SK-N-SH (cell line): ENCODE data around the gene GSTM1. TPM values are rescaled to one million over a fixed set of nuclear protein-coding genes. Genes with fewer than 3 reads are reported as not detected.

Experiments used
- CTCF ChIA-PET: fragments of 300-600, 350-600 bp; formaldehyde crosslinking; extraction: SDS; loops from one replicate; lab custom pipeline; 2021; lab: Yijun Ruan, JAX
- POLR2A ChIA-PET: fragments of 350-600 bp; sonication (Branson Sonifier 250); formaldehyde crosslinking; extraction: SDS; loops from one replicate; lab custom pipeline; 2020; ENCODE audit warnings: antibody characterized with exemption, inconsistent platforms; lab: Yijun Ruan, JAX
- DNase-seq: peaks from one replicate; pipeline ENCODE4 v3.0.0; 2012
- H2AFZ ChIP-seq: fragments of 200-600 bp; sonication (generic); 2 replicates; pipeline ENCODE4 v1.8.1; 2016; ENCODE audit warnings: antibody characterized with exemption, mild to moderate bottlenecking, low read depth
- H3F3A ChIP-seq: fragments of 200-600 bp; sonication (generic); replicated peaks from 2 replicates; pipeline ENCODE3; 2016; ENCODE audit warnings: antibody characterized with exemption, mild to moderate bottlenecking; ENCODE audit not compliant: insufficient read depth
- H3K27ac ChIP-seq, 2 experiments: fragments of 200-500 bp in 1 of 2; fragments of 200-600 bp in 1 of 2; sonication (Bioruptor generic) in 1 of 2; sonication (generic), shearing (Covaris generic) in 1 of 2; 2 replicates each; pipeline versions ENCODE4 v1.5.1 to v1.6.1; 2014 to 2016; ENCODE audit warnings: low read depth in 2 of 2, inconsistent platforms in 1 of 2, low read length in 1 of 2, mild to moderate bottlenecking in 1 of 2, mixed read lengths in 1 of 2
- H3K27me3 ChIP-seq: fragments of 200-600 bp; sonication (generic), shearing (Covaris generic); 2 replicates; pipeline ENCODE4 v1.6.1; 2016; ENCODE audit warnings: mixed run types; ENCODE audit not compliant: insufficient read depth
- H3K36me3 ChIP-seq, 2 experiments: fragments of 200-500 bp in 1 of 2; fragments of 200-600 bp in 1 of 2; sonication (Bioruptor generic) in 1 of 2; sonication (generic) in 1 of 2; replicated peaks in 1 of 2; 2 replicates each; pipeline versions ENCODE3 to v1.5.1; 2014 to 2016; ENCODE audit warnings: low read length in 1 of 2, mild to moderate bottlenecking in 1 of 2; ENCODE audit not compliant: insufficient read depth in 2 of 2, control insufficient read depth in 1 of 2
- H3K4me1 ChIP-seq, 2 experiments: fragments of 200-500 bp in 1 of 2; fragments of 200-600 bp in 1 of 2; sonication (Bioruptor generic) in 1 of 2; sonication (generic), shearing (Covaris generic) in 1 of 2; 2 replicates each; pipeline versions ENCODE4 v1.5.1 to v1.6.1; 2014 to 2016; ENCODE audit warnings: low read depth in 1 of 2, low read length in 1 of 2, mixed run types in 1 of 2; ENCODE audit not compliant: insufficient read depth in 2 of 2, control insufficient read depth in 1 of 2
- H3K4me2 ChIP-seq: fragments of 200-600 bp; sonication (generic), shearing (Covaris generic); 2 replicates; pipeline ENCODE4 v1.6.1; 2017; ENCODE audit warnings: mixed run types
- H3K4me3 ChIP-seq, 2 experiments: fragments of 200-500 bp in 1 of 2; fragments of 200-600 bp in 1 of 2; sonication (Bioruptor generic) in 1 of 2; sonication (generic), shearing (Covaris generic) in 1 of 2; 2 replicates each; pipeline versions ENCODE4 v1.5.1 to v1.8.1; 2014 to 2016; ENCODE audit warnings: low read depth in 2 of 2, inconsistent platforms in 1 of 2, low read length in 1 of 2, mild to moderate bottlenecking in 1 of 2, mixed read lengths in 1 of 2, moderate library complexity in 1 of 2
- H3K79me2 ChIP-seq: fragments of 200-600 bp; sonication (generic); 2 replicates; pipeline ENCODE4 v1.8.1; 2017; ENCODE audit warnings: mild to moderate bottlenecking; ENCODE audit not compliant: insufficient read depth
- H3K9ac ChIP-seq: fragments of 200-600 bp; sonication (generic); 2 replicates; pipeline ENCODE4 v1.6.1; 2017; ENCODE audit warnings: mixed run types
- H3K9me2 ChIP-seq: fragments of 200-600 bp; sonication (generic); 2 replicates; pipeline ENCODE4 v1.6.1; 2017; ENCODE audit warnings: mixed run types
- H3K9me3 ChIP-seq: fragments of 200-600 bp; sonication (generic); 2 replicates; pipeline ENCODE4 v1.6.1; 2017; ENCODE audit warnings: mixed run types, mild to moderate bottlenecking, moderate library complexity
- H4K20me1 ChIP-seq: fragments of 200-600 bp; sonication (generic); 2 replicates; pipeline ENCODE4 v1.6.1; 2017; ENCODE audit warnings: mild to moderate bottlenecking, mixed run types; ENCODE audit not compliant: insufficient read depth
- ELF1 ChIP-seq: IDR thresholded peaks from 2 replicates; pipeline ENCODE4 v1.4.0; 2012
- FOSL2 ChIP-seq: IDR thresholded peaks from 2 replicates; pipeline ENCODE4 v1.4.0; 2012; ENCODE audit warnings: low read depth, mild to moderate bottlenecking, moderate library complexity, borderline replicate concordance
- GABPA ChIP-seq: IDR thresholded peaks from 2 replicates; pipeline ENCODE4 v1.4.0; 2012; ENCODE audit warnings: low read depth, mild to moderate bottlenecking
- GATA2 ChIP-seq: sonication (generic); formaldehyde crosslinking; IDR thresholded peaks from 2 replicates; pipeline ENCODE4 v1.5.0; 2020; ENCODE audit warnings: mild to moderate bottlenecking, missing genetic modification reagents
- JUND ChIP-seq: IDR thresholded peaks from 2 replicates; pipeline ENCODE4 v1.4.0; 2012
- MEF2A ChIP-seq: IDR thresholded peaks from 2 replicates; pipeline ENCODE4 v1.4.0; 2012; ENCODE audit warnings: low read depth, borderline replicate concordance
- MXI1 ChIP-seq: IDR thresholded peaks from 2 replicates; pipeline ENCODE4 v1.6.1; 2012; ENCODE audit warnings: mild to moderate bottlenecking, low read depth, low read length, improper control_type of control experiment
- NFIC ChIP-seq: IDR thresholded peaks from 2 replicates; pipeline ENCODE4 v1.4.0; 2012; ENCODE audit warnings: borderline replicate concordance
- RAD21 ChIP-seq: IDR thresholded peaks from 2 replicates; pipeline ENCODE4 v1.6.1; 2012; ENCODE audit warnings: mild to moderate bottlenecking, low read length
- RXRA ChIP-seq: IDR thresholded peaks from 2 replicates; pipeline ENCODE4 v1.4.0; 2012; ENCODE audit warnings: low read depth, mild to moderate bottlenecking, borderline replicate concordance
- TAF1 ChIP-seq: IDR thresholded peaks from 2 replicates; pipeline ENCODE4 v1.6.1; 2012; ENCODE audit warnings: low read depth, mild to moderate bottlenecking, low read length, moderate library complexity, borderline replicate concordance
- TCF12 ChIP-seq: IDR thresholded peaks from 2 replicates; pipeline ENCODE4 v1.4.0; 2012
- YY1 ChIP-seq: IDR thresholded peaks from 2 replicates; pipeline ENCODE4 v1.4.0; 2012; ENCODE audit warnings: low read depth, mild to moderate bottlenecking
- WGBS: methylation state at CpG from one replicate; pipeline ENCODE4 v1.1.6; 2017; ENCODE audit warnings: low lambda C conversion rate; 5-methylcytosine and 5-hydroxymethylcytosine counted together
- polyA plus RNA-seq, 3 experiments: library from polyadenylated mRNA; depleted of rRNA; stranded (reverse); fragments of >200 nt; gene quantifications; 2 replicates each; pipeline ENCODE4 v1.2.3, GENCODE V29; 2012
- TF ChIP-seq, protein P1 (sequence below): IDR thresholded peaks from 2 replicates; pipeline ENCODE4 v1.4.0; 2012; ENCODE audit warnings: low read depth, borderline replicate concordance
- TF ChIP-seq, protein P2 (sequence below): IDR thresholded peaks from 2 replicates; pipeline ENCODE4 v1.4.0; 2012; ENCODE audit warnings: low read depth, borderline replicate concordance
- TF ChIP-seq, protein P3 (sequence below): IDR thresholded peaks from 2 replicates; pipeline ENCODE4 v1.6.1; 2012; ENCODE audit warnings: mild to moderate bottlenecking, low read depth, low read length, moderate library complexity

GSTM1 gene
- polyA plus RNA-seq, 1 of the 3 experiments (the other 2 are of a cell fraction), result not detected

- no peak for TF ChIP-seq TAF1
- no peak for TF ChIP-seq JUND
- no peak for TF ChIP-seq GATA2 (CRISPR knock-in tag)
- no peak for TF ChIP-seq RXRA
- TF ChIP-seq RAD21, result no peak
- TF ChIP-seq ELF1, result no peak
- TF ChIP-seq, protein P1, sequence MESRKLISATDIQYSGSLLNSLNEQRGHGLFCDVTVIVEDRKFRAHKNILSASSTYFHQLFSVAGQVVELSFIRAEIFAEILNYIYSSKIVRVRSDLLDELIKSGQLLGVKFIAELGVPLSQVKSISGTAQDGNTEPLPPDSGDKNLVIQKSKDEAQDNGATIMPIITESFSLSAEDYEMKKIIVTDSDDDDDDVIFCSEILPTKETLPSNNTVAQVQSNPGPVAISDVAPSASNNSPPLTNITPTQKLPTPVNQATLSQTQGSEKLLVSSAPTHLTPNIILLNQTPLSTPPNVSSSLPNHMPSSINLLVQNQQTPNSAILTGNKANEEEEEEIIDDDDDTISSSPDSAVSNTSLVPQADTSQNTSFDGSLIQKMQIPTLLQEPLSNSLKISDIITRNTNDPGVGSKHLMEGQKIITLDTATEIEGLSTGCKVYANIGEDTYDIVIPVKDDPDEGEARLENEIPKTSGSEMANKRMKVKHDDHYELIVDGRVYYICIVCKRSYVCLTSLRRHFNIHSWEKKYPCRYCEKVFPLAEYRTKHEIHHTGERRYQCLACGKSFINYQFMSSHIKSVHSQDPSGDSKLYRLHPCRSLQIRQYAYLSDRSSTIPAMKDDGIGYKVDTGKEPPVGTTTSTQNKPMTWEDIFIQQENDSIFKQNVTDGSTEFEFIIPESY, result no peak
- TF ChIP-seq YY1, result no peak
- TF ChIP-seq MEF2A, result no peak
- H3K27me3 ChIP-seq, result no peaks in the 10 kb centered on the region
- no peaks in the 10 kb centered on the region for H3K79me2 ChIP-seq
- POLR2A ChIA-PET, result no interaction called here
- CTCF ChIA-PET, result interaction anchor here (1.1 to 1.4 kb wide), 3 partner anchors 12 to 62 kb away, joined by 3 to 5 read pairs (median 4); no protein-coding TSS in a partner anchor
- H3K4me3 ChIP-seq, result no peak overlapping the region
- peak; percentile 4 for DNase-seq
- peaks cover 0 to 6% of the 10 kb centered on the region in 2 experiments; a peak in 1 of 4 replicates for H3K4me1 ChIP-seq
- no peak overlapping the region for H3K4me2 ChIP-seq
- whole genome bisulfite sequencing, result 84% methylated on average over 11 of the region's 12 CpGs
- no peak overlapping the region for H3K9ac ChIP-seq
- H2AFZ ChIP-seq, result no peak overlapping the region
- no peaks in the 10 kb centered on the region for H3K9me3 ChIP-seq
- no peaks in the 10 kb centered on the region for H3K36me3 ChIP-seq
- H3F3A ChIP-seq, result no peaks in the 10 kb centered on the region
- H3K9me2 ChIP-seq, result no peaks in the 10 kb centered on the region
- no peak overlapping the region for H3K27ac ChIP-seq
- no peaks in the 10 kb centered on the region for H4K20me1 ChIP-seq
Observed at GRCh38 chr1:109714661-109715372, 27.2 kb downstream of the GSTM1 start.

DNA sequence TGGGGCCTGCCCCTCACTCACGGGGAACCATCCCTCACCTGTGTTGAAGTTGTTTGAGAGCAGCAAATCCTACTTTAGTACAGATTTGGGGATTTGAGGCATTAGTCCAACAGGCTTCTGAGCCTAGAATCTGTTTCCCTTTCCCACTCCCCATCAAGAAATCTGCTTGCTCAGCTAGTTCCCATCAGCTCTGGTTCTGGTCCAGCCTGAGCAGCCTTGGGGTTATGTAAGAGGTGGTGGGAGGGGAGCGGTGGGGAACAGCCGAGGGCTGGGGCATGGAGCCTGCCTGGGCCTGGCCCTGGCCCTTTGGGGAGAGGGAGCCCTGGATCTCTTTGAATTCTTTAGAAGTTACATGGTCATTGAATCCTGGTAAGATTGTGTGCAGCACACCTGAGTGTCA, 28.5 kb downstream of the GSTM1 start:
- Histone ChIP-seq H3K4me2 (no peak overlapping the region), H3K27ac (no peak overlapping the region), H4K20me1 (no peaks in the 10 kb centered on the region), H3K9ac (no peak overlapping the region), H2AFZ (no peak overlapping the region), H3F3A (no peaks in the 10 kb centered on the region), H3K79me2 (no peaks in the 10 kb centered on the region), H3K4me3 (no peak overlapping the region), H3K36me3 (no peaks in the 10 kb centered on the region), H3K27me3 (no peaks in the 10 kb centered on the region), H3K9me3 (no peaks in the 10 kb centered on the region), H3K4me1 (peaks cover 0 to 6% of the 10 kb centered on the region in 2 experiments; a peak in 1 of 4 replicates), H3K9me2 (no peaks in the 10 kb centered on the region)
- ChIA-PET CTCF (interaction anchor here (0.7 to 1.5 kb wide), 5 partner anchors 11 to 167 kb away, joined by 3 to 4 read pairs (median 3); no protein-coding TSS in a partner anchor), POLR2A (no interaction called here)
- 70% methylated on average over 2 of the region's 3 CpGs for WGBS
- no peak for TF ChIP-seq MXI1
- TF ChIP-seq FOSL2, result no peak
- TF ChIP-seq, protein P2, sequence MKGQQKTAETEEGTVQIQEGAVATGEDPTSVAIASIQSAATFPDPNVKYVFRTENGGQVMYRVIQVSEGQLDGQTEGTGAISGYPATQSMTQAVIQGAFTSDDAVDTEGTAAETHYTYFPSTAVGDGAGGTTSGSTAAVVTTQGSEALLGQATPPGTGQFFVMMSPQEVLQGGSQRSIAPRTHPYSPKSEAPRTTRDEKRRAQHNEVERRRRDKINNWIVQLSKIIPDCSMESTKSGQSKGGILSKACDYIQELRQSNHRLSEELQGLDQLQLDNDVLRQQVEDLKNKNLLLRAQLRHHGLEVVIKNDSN, result no peak
- no peak for TF ChIP-seq TCF12
- TF ChIP-seq GABPA, result no peak
- TF ChIP-seq, protein P3, sequence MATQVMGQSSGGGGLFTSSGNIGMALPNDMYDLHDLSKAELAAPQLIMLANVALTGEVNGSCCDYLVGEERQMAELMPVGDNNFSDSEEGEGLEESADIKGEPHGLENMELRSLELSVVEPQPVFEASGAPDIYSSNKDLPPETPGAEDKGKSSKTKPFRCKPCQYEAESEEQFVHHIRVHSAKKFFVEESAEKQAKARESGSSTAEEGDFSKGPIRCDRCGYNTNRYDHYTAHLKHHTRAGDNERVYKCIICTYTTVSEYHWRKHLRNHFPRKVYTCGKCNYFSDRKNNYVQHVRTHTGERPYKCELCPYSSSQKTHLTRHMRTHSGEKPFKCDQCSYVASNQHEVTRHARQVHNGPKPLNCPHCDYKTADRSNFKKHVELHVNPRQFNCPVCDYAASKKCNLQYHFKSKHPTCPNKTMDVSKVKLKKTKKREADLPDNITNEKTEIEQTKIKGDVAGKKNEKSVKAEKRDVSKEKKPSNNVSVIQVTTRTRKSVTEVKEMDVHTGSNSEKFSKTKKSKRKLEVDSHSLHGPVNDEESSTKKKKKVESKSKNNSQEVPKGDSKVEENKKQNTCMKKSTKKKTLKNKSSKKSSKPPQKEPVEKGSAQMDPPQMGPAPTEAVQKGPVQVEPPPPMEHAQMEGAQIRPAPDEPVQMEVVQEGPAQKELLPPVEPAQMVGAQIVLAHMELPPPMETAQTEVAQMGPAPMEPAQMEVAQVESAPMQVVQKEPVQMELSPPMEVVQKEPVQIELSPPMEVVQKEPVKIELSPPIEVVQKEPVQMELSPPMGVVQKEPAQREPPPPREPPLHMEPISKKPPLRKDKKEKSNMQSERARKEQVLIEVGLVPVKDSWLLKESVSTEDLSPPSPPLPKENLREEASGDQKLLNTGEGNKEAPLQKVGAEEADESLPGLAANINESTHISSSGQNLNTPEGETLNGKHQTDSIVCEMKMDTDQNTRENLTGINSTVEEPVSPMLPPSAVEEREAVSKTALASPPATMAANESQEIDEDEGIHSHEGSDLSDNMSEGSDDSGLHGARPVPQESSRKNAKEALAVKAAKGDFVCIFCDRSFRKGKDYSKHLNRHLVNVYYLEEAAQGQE, result no peak
- TF ChIP-seq NFIC, result no peak
- TF ChIP-seq, protein P1, result no peak
- DNase-seq, result no peak
